OCI-LY3 (cell line): Measurements from ENCODE around the gene RASA2.

ENCODE experiments used
- H2AFZ ChIP-seq: fragments of 200-600, 300-600 bp; shearing (Covaris generic); 2 replicates; pipeline ENCODE4 v1.6.0; 2014; ENCODE audit warnings: antibody characterized with exemption, low read depth, low read length
- H3K27ac ChIP-seq: fragments of 200-600, 300-600 bp; sonication (generic); 2 replicates; pipeline ENCODE4 v1.5.1; 2014; ENCODE audit warnings: mild to moderate bottlenecking, low read length, moderate library complexity, mixed read lengths
- H3K27me3 ChIP-seq: fragments of 200-600, 300-600 bp; sonication (generic); 2 replicates; pipeline ENCODE4 v1.6.1; 2014; ENCODE audit warnings: low read depth, low read length, mixed read lengths
- H3K36me3 ChIP-seq: fragments of 200-600, 300-600 bp; sonication (generic); replicated peaks from 2 replicates; pipeline ENCODE3; 2014; ENCODE audit warnings: low read depth, low read length, mixed read lengths
- H3K4me1 ChIP-seq: fragments of 300-600, 200-600 bp; sonication (generic); 2 replicates; pipeline ENCODE4 v1.6.1; 2014; ENCODE audit warnings: low read length, mixed read lengths
- H3K4me2 ChIP-seq: fragments of 200-600, 300-600 bp; sonication (generic); 2 replicates; pipeline ENCODE4 v1.6.1; 2014; ENCODE audit warnings: low read length, mixed read lengths
- H3K4me3 ChIP-seq: fragments of 300-600, 200-600 bp; sonication (generic); 2 replicates; pipeline ENCODE4 v1.5.1; 2014; ENCODE audit warnings: antibody characterized with exemption, mild to moderate bottlenecking, low read length, moderate library complexity
- H3K79me2 ChIP-seq: fragments of 300-600, 200-600 bp; shearing (Covaris generic); 2 replicates; pipeline ENCODE4 v1.6.1; 2014; ENCODE audit warnings: mild to moderate bottlenecking, low read length, mixed read lengths
- H3K9ac ChIP-seq: fragments of 300-600, 200-600 bp; shearing (Covaris generic); 2 replicates; pipeline ENCODE4 v1.6.0; 2014; ENCODE audit warnings: mild to moderate bottlenecking, low read length, moderate library complexity
- H3K9me3 ChIP-seq: fragments of 200-600, 300-600 bp; shearing (Covaris generic); 2 replicates; pipeline ENCODE4 v1.6.1; 2014; ENCODE audit warnings: low read length, mixed read lengths; ENCODE audit not compliant: insufficient read depth
- H4K20me1 ChIP-seq: fragments of 200-600, 300-600 bp; sonication (generic); 2 replicates; pipeline ENCODE4 v1.6.1; 2016; ENCODE audit warnings: low read length, mixed read lengths; ENCODE audit not compliant: insufficient read depth
- CTCF ChIP-seq: fragments of 200-600, 300-600 bp; sonication (generic); IDR thresholded peaks from 2 replicates; pipeline ENCODE4 v1.5.1; 2014; ENCODE audit warnings: antibody characterized with exemption, low read length, low read depth
- EZH2phosphoT487 ChIP-seq: fragments of 200-600 bp; shearing (Covaris generic); IDR thresholded peaks from 2 replicates; pipeline ENCODE4 v1.6.1; 2018; ENCODE audit warnings: antibody characterized with exemption, mixed run types, low read depth

RASA2 gene

DNA sequence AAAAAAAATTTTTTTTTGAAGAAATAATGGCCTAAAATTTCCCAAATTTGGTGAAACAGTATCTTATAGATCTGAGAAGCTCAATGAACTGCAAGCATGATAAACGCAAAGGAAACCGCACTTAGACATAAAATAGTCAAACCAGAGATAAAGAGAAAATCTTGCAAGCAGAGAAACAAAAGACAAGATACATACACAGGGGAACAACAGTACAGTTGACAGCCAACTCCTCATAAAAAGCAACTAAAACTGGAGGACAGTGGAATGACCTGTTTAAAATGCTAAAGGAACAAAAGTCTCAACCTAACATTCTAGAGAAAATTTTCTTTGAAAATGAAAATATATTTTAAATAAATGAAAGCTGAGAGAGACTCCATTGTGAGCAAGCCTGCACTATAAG is 107.5 kb downstream of the RASA2 start:
- no peak overlapping the region for H3K27ac ChIP-seq
- no peak overlapping the region for H3K4me3 ChIP-seq
- no peak overlapping the region for H2AFZ ChIP-seq
- no peak overlapping the region for H3K9ac ChIP-seq
- H3K9me3 ChIP-seq, result no peaks in the 10 kb centered on the region
- TF ChIP-seq CTCF (no peak), EZH2phosphoT487 (no peak)
- H3K4me2 ChIP-seq, result no peak overlapping the region
- H3K27me3 ChIP-seq, result no peaks in the 10 kb centered on the region
- H3K4me1 ChIP-seq, result no peaks in the 10 kb centered on the region
- H3K79me2 ChIP-seq, result no peaks in the 10 kb centered on the region
- H4K20me1 ChIP-seq, result no peaks in the 10 kb centered on the region
- peaks cover 37% of the 10 kb centered on the region for H3K36me3 ChIP-seq

DNA sequence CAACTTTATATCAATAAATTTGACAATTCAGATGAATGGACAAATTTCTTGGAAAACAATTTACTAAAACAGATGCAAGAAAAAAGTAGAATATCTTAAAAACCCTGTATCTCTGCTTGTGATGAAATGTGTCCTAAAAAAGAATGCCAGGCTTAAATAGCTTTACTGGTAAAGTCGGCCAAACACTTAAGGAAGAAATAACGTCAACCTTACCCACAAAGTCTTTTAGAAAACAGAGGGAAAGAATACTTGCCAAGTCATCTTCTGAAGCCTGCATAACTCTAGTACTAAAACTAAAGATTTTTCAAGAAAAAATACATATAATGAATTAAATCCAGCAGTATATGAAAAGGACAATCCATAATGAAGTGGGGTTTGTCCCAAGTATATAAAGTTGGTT is 111.1 kb downstream of the RASA2 start:
- Histone ChIP-seq H3K27me3 (no peaks in the 10 kb centered on the region), H4K20me1 (no peaks in the 10 kb centered on the region), H3K79me2 (no peaks in the 10 kb centered on the region), H3K9ac (no peak overlapping the region), H2AFZ (no peak overlapping the region), H3K4me2 (no peak overlapping the region), H3K4me1 (no peaks in the 10 kb centered on the region), H3K36me3 (peaks cover 47% of the 10 kb centered on the region), H3K4me3 (no peak overlapping the region), H3K9me3 (0 out of 2 replicates have a peak, but pooled peaks cover 11% of the 10 kb centered on the region), H3K27ac (no peak overlapping the region)
- TF ChIP-seq CTCF (no peak), EZH2phosphoT487 (no peak)

DNA sequence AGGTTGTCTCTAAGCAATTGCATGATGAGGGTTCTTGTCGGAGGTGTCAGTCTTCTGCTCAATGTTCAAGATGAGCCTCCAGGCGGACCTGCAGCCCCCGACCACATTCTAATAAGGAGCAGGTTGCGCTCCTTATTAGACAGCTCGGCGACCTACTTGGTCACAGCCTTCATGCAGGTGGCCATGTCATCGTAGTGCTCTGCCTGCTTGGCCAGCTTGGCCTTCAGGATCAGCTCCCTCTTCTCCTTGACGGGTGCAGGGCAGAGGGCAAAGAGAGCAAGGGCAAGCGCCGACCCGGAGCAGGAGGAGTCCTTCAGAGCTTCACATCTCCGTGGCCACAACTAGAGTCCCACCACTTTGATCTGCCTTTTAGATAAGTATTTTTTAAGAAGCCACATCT is 113.5 kb downstream of the RASA2 start:
- TF ChIP-seq CTCF (no peak), EZH2phosphoT487 (no peak)
- peaks cover 36% of the 10 kb centered on the region for H3K36me3 ChIP-seq
- no peak overlapping the region for H2AFZ ChIP-seq

DNA sequence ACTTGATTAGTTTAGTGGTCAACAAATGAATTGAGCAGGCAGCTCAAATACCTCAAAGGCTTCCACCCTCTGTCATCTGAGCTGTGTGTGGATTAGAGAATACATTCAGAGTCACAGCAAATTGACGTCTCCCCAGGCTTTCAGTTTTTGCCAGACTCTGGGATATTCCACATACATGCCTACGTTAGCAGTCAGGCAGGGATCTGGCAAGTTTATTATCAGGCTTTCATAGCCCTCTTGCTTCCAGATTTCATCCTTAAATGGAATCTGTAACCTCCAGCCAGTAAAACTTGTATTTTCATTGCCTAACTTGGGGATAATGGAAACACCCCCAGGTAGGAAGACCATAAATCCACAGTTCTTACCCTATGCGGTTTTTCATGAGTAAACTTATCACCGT is 115.9 kb downstream of the RASA2 start:
- TF ChIP-seq EZH2phosphoT487 (no peak), CTCF (no peak)

More for the DNA sequence above, 113.5 kb downstream of the RASA2 start:
- Histone ChIP-seq H3K4me3 (no peak overlapping the region), H3K9me3 (0 out of 2 replicates have a peak, but pooled peaks cover 11% of the 10 kb centered on the region), H3K27me3 (no peaks in the 10 kb centered on the region), H3K9ac (no peak overlapping the region), H3K4me1 (no peaks in the 10 kb centered on the region), H3K27ac (no peak overlapping the region), H3K4me2 (no peak overlapping the region), H4K20me1 (no peaks in the 10 kb centered on the region), H3K79me2 (no peaks in the 10 kb centered on the region)

More for the DNA sequence above, 115.9 kb downstream of the RASA2 start:
- Histone ChIP-seq H3K4me2 (no peak overlapping the region), H3K79me2 (no peaks in the 10 kb centered on the region), H3K4me1 (no peaks in the 10 kb centered on the region), H2AFZ (no peak overlapping the region), H3K9me3 (0 out of 2 replicates have a peak, but pooled peaks cover 11% of the 10 kb centered on the region), H4K20me1 (no peaks in the 10 kb centered on the region), H3K36me3 (peaks cover 23% of the 10 kb centered on the region), H3K27ac (no peak overlapping the region), H3K4me3 (no peak overlapping the region), H3K27me3 (no peaks in the 10 kb centered on the region), H3K9ac (no peak overlapping the region)
